ENCODE measurements around the gene WASF3.

Gene WASF3

GRCh38 chr13:26584713-26585112 is 27.2 kb downstream of the WASF3 start:
- DNase-seq = no peak
- in situ Hi-C loops (cut with MboI; ENCODE audit: low pct_unique_long_range_greater_than_20kb, low sequenced_read_pairs) = no loop called here

GRCh38 chr13:26585136-26585535 is 27.7 kb downstream of the WASF3 start:
- DNase-seq = no peak
- in situ Hi-C loops (cut with MboI; ENCODE audit: low pct_unique_long_range_greater_than_20kb, low sequenced_read_pairs) = no loop called here

GRCh38 chr13:26587251-26587650 is 29.8 kb downstream of the WASF3 start:
- no peak for DNase-seq
- in situ Hi-C loops (cut with MboI; ENCODE audit: low pct_unique_long_range_greater_than_20kb, low sequenced_read_pairs) = no loop called here

- in situ Hi-C loops (cut with MboI; ENCODE audit: low pct_unique_long_range_greater_than_20kb, low sequenced_read_pairs) = no loop called here
- DNase-seq = no peak
These were observed 31.7 kb downstream of the WASF3 start for GRCh38 chr13:26589226-26589625.

- in situ Hi-C loops (cut with MboI; ENCODE audit: low pct_unique_long_range_greater_than_20kb, low sequenced_read_pairs) = no loop called here
These were observed 32.3 kb downstream of the WASF3 start for GRCh38 chr13:26589754-26590153.

GRCh38 chr13:26590379-26590778 is 32.9 kb downstream of the WASF3 start:
- in situ Hi-C loops (cut with MboI; ENCODE audit: low pct_unique_long_range_greater_than_20kb, low sequenced_read_pairs) = no loop called here
- no peak for DNase-seq

More at GRCh38 chr13:26589754-26590153, 32.3 kb downstream of the WASF3 start:
- DNase-seq = peak; percentile 52

- no peak for DNase-seq
These were observed 33.5 kb downstream of the WASF3 start for GRCh38 chr13:26590951-26591350.

GRCh38 chr13:26591672-26592071 is 34.2 kb downstream of the WASF3 start:
- in situ Hi-C loops (cut with MboI; ENCODE audit: low pct_unique_long_range_greater_than_20kb, low sequenced_read_pairs) = no loop called here
- no peak for DNase-seq

More at GRCh38 chr13:26590951-26591350, 33.5 kb downstream of the WASF3 start:
- in situ Hi-C loops (cut with MboI; ENCODE audit: low pct_unique_long_range_greater_than_20kb, low sequenced_read_pairs) = no loop called here

- DNase-seq = no peak
- in situ Hi-C loops (cut with MboI; ENCODE audit: low pct_unique_long_range_greater_than_20kb, low sequenced_read_pairs) = no loop called here
These were observed 36.2 kb downstream of the WASF3 start for GRCh38 chr13:26593661-26594060.

- DNase-seq = no peak
- in situ Hi-C loops (cut with MboI; ENCODE audit: low pct_unique_long_range_greater_than_20kb, low sequenced_read_pairs) = no loop called here
These were observed 36.9 kb downstream of the WASF3 start for GRCh38 chr13:26594363-26594762.

GRCh38 chr13:26596458-26596857 is 39.0 kb downstream of the WASF3 start:
- in situ Hi-C loops (cut with MboI; ENCODE audit: low pct_unique_long_range_greater_than_20kb, low sequenced_read_pairs) = no loop called here
- DNase-seq = no peak

GRCh38 chr13:26599403-26599802 is 41.9 kb downstream of the WASF3 start:
- DNase-seq = no peak
- in situ Hi-C loops (cut with MboI; ENCODE audit: low pct_unique_long_range_greater_than_20kb, low sequenced_read_pairs) = no loop called here

- in situ Hi-C loops (cut with MboI; ENCODE audit: low pct_unique_long_range_greater_than_20kb, low sequenced_read_pairs) = no loop called here
- no peak for DNase-seq
These were observed 42.4 kb downstream of the WASF3 start for GRCh38 chr13:26599860-26600259.

GRCh38 chr13:26600343-26600742 is 42.9 kb downstream of the WASF3 start:
- in situ Hi-C loops (cut with MboI; ENCODE audit: low pct_unique_long_range_greater_than_20kb, low sequenced_read_pairs) = no loop called here
- DNase-seq = no peak

GRCh38 chr13:26601669-26602068 is 44.2 kb downstream of the WASF3 start:
- in situ Hi-C loops (cut with MboI; ENCODE audit: low pct_unique_long_range_greater_than_20kb, low sequenced_read_pairs) = no loop called here
- peak; percentile 80 for DNase-seq

GRCh38 chr13:26602783-26603182 is 45.3 kb downstream of the WASF3 start:
- in situ Hi-C loops (cut with MboI; ENCODE audit: low pct_unique_long_range_greater_than_20kb, low sequenced_read_pairs) = no loop called here
- no peak for DNase-seq

GRCh38 chr13:26604784-26605545 is 47.5 kb downstream of the WASF3 start:
- no peak for DNase-seq
- in situ Hi-C loops (cut with MboI; ENCODE audit: low pct_unique_long_range_greater_than_20kb, low sequenced_read_pairs) = no loop called here

- in situ Hi-C loops (cut with MboI; ENCODE audit: low pct_unique_long_range_greater_than_20kb, low sequenced_read_pairs) = no loop called here
- DNase-seq = no peak
These were observed 48.4 kb downstream of the WASF3 start for GRCh38 chr13:26605845-26606244.

- in situ Hi-C loops (cut with MboI; ENCODE audit: low pct_unique_long_range_greater_than_20kb, low sequenced_read_pairs) = no loop called here
- DNase-seq = no peak
These were observed 49.1 kb downstream of the WASF3 start for GRCh38 chr13:26606631-26607030.

- no peak for DNase-seq
- in situ Hi-C loops (cut with MboI; ENCODE audit: low pct_unique_long_range_greater_than_20kb, low sequenced_read_pairs) = no loop called here
These were observed 57.2 kb downstream of the WASF3 start for GRCh38 chr13:26614721-26615120.

- DNase-seq = no peak
- in situ Hi-C loops (cut with MboI; ENCODE audit: low pct_unique_long_range_greater_than_20kb, low sequenced_read_pairs) = no loop called here
These were observed 58.6 kb downstream of the WASF3 start for GRCh38 chr13:26616126-26616525.
